Motor neuron (in vitro differentiated cells): Measurements from ENCODE around the gene OPN3. TPM values are rescaled to one million over a fixed set of nuclear protein-coding genes. Genes with fewer than 3 reads are reported as not detected.

Source experiments
- ATAC-seq, 8 experiments: fragments of 200-7000 bp; cut with Tn5 transposase; replicated peaks in 6 of 8; 2 replicates each; pipeline ENCODE4 v1.8.0; 2021; ENCODE audit warnings: mild to moderate bottlenecking in 8 of 8, moderate library complexity in 8 of 8
- H3K27ac ChIP-seq, 2 donors: fragments of 250-450 bp; sonication (Bioruptor Pico); 2 replicates each; pipeline ENCODE4 v1.9.0; 2021; ENCODE audit warnings: antibody characterized with exemption in 2 of 2, mild to moderate bottlenecking in 2 of 2, moderate library complexity in 1 of 2
- H3K4me1 ChIP-seq, 2 donors: fragments of 250-450 bp; sonication (Bioruptor Pico); replicated peaks in 1 of 2; 2 replicates each; pipeline ENCODE4 v1.6.1; 2021; ENCODE audit warnings: antibody characterized with exemption in 2 of 2, mild to moderate bottlenecking in 2 of 2, moderate library complexity in 1 of 2
- H3K4me3 ChIP-seq, 5 donors: fragments of 250-450 bp; sonication (Bioruptor Pico); 2 replicates each; pipeline ENCODE4 v1.9.0; 2021; ENCODE audit warnings: antibody characterized with exemption in 5 of 5, mild to moderate bottlenecking in 5 of 5, moderate library complexity in 4 of 5
- WGBS, 10 experiments: fragments of 450-650 bp; shearing (Covaris generic); methylation state at CpG; one replicate each; pipeline ENCODE4 v1.0.0; 2022; 5-methylcytosine and 5-hydroxymethylcytosine counted together
- in situ Hi-C, 9 experiments: fragments of 400-800 bp; cut with MboI; loops; one replicate each; pipeline ENCODE4 v1.15.0; 2021; ENCODE audit warnings: low sequenced_read_pairs in 9 of 9, low pct_unique_long_range_greater_than_20kb in 2 of 9; ENCODE audit not compliant: unreplicated experiment in 9 of 9
- total RNA-seq, 8 experiments: library from RNA; unstranded; fragments of 300-600 nt; gene quantifications; 2 replicates each; pipeline versions ENCODE4 v1.2.3 to v1.2.4, GENCODE V29; 2022

Gene OPN3
- total RNA-seq, 8 experiments from 2014 or later = 1.7 to 16.7 (median 7.1) TPM

- Histone ChIP-seq H3K27ac (no peak overlapping the region), H3K4me3 (no peak overlapping the region), H3K4me1 (no peaks in the 10 kb centered on the region)
- in situ Hi-C loops = no loop called here
- peak in 6 of 8 experiments; percentile 29 to 91 (median 62) for ATAC-seq
Observed at GRCh38 chr1:241591317-241591716, 48.9 kb downstream of the OPN3 start.

- Histone ChIP-seq H3K4me3 (no peak overlapping the region), H3K4me1 (no peaks in the 10 kb centered on the region), H3K27ac (no peak overlapping the region)
- in situ Hi-C loops = no loop called here
- 34 to 92% (median 76%) methylated on average over 2 to 4 of the region's 4 CpGs; no CpG with 5 or more reads in 1 of the 10 experiments for WGBS, 10 experiments
- peak in 2 of 8 experiments; percentile 39 to 54 for ATAC-seq
Observed at GRCh38 chr1:241590719-241591118, 49.5 kb downstream of the OPN3 start.

- Histone ChIP-seq H3K4me3 (no peak overlapping the region), H3K4me1 (no peaks in the 10 kb centered on the region), H3K27ac (no peak overlapping the region)
- in situ Hi-C loops = no loop called here
- no peak for ATAC-seq
- 43 to 100% (median 91%) methylated on average over 1 to 7 of the region's 7 CpGs; no CpG with 5 or more reads in 1 of the 10 experiments for WGBS, 10 experiments
Observed at GRCh38 chr1:241589521-241589920, 50.6 kb downstream of the OPN3 start.

GRCh38 chr1:241586905-241587512, 53.2 kb downstream of the OPN3 start:
- in situ Hi-C loops = no loop called here
- Histone ChIP-seq H3K4me1 (no peaks in the 10 kb centered on the region), H3K27ac (no peak overlapping the region), H3K4me3 (no peak overlapping the region)
- peak in 1 of 8 experiments; percentile 63 for ATAC-seq
- 20 to 93% (median 87%) methylated on average over 1 to 12 of the region's 14 CpGs; no CpG with 5 or more reads in 2 of the 10 experiments for WGBS, 10 experiments

- Histone ChIP-seq H3K4me3 (no peak overlapping the region), H3K4me1 (no peaks in the 10 kb centered on the region), H3K27ac (no peak overlapping the region)
- in situ Hi-C loops = no loop called here
- peak in 1 of 8 experiments; percentile 78 for ATAC-seq
- WGBS, 10 experiments = 89 to 100% (median 100%) methylated on average over 1 of the region's 1 CpG; no CpG with 5 or more reads in 4 of the 10 experiments
Observed at GRCh38 chr1:241582921-241583321, 57.2 kb downstream of the OPN3 start.

- H3K4me1 ChIP-seq = no peaks in the 10 kb centered on the region
- peak in 3 of 8 experiments; percentile 33 to 81 (median 38) for ATAC-seq
- in situ Hi-C loops = no loop called here
- no peak overlapping the region for H3K4me3 ChIP-seq
- 13 to 76% (median 68%) methylated on average over 1 to 4 of the region's 4 CpGs; no CpG with 5 or more reads in 4 of the 10 experiments for WGBS, 10 experiments
- no peak overlapping the region for H3K27ac ChIP-seq
Observed at GRCh38 chr1:241579434-241579833, 60.7 kb downstream of the OPN3 start.

- H3K27ac ChIP-seq = no peak overlapping the region
- ATAC-seq = no peak
- in situ Hi-C loops = no loop called here
- no peaks in the 10 kb centered on the region for H3K4me1 ChIP-seq
- no peak overlapping the region for H3K4me3 ChIP-seq
Observed at GRCh38 chr1:241574154-241574553, 66.0 kb downstream of the OPN3 start.

GRCh38 chr1:241569848-241570247, 70.3 kb downstream of the OPN3 start:
- no peaks in the 10 kb centered on the region for H3K4me1 ChIP-seq
- H3K4me3 ChIP-seq = no peak overlapping the region
- H3K27ac ChIP-seq = no peak overlapping the region
- 31 to 94% (median 76%) methylated on average over 2 of the region's 2 CpGs for WGBS, 10 experiments
- no peak for ATAC-seq
- in situ Hi-C loops = no loop called here

- H3K4me1 ChIP-seq = no peaks in the 10 kb centered on the region
- no peak overlapping the region for H3K4me3 ChIP-seq
- no peak overlapping the region for H3K27ac ChIP-seq
- WGBS, 10 experiments = 50 to 100% (median 81%) methylated on average over 1 to 3 of the region's 3 CpGs
- in situ Hi-C loops = no loop called here
- ATAC-seq = no peak
Observed at GRCh38 chr1:241560849-241561187, 79.4 kb downstream of the OPN3 start.

- Histone ChIP-seq H3K4me1 (no peaks in the 10 kb centered on the region), H3K27ac (no peak overlapping the region), H3K4me3 (no peak overlapping the region)
- no peak for ATAC-seq
- in situ Hi-C loops = no loop called here
- WGBS, 10 experiments = 26 to 96% (median 86%) methylated on average over 1 to 4 of the region's 4 CpGs
Observed at GRCh38 chr1:241560146-241560848, 79.9 kb downstream of the OPN3 start.

GRCh38 chr1:241557551-241558193, 82.5 kb downstream of the OPN3 start:
- WGBS, 10 experiments = 0 to 88% (median 67%) methylated on average over 1 to 5 of the region's 5 CpGs; no CpG with 5 or more reads in 1 of the 10 experiments
- H3K4me1 ChIP-seq = no peaks in the 10 kb centered on the region
- in situ Hi-C loops = no loop called here
- no peak for ATAC-seq
- H3K27ac ChIP-seq = no peak overlapping the region
- H3K4me3 ChIP-seq = no peak overlapping the region

- 5 to 100% (median 87%) methylated on average over 1 to 5 of the region's 5 CpGs for WGBS, 10 experiments
- Histone ChIP-seq H3K27ac (no peak overlapping the region), H3K4me3 (no peak overlapping the region), H3K4me1 (no peaks in the 10 kb centered on the region)
- peak in 1 of 8 experiments; percentile 42 for ATAC-seq
- in situ Hi-C loops = no loop called here
Observed at GRCh38 chr1:241557031-241557430, 83.1 kb downstream of the OPN3 start.

GRCh38 chr1:241555526-241555925, 84.6 kb downstream of the OPN3 start:
- no peaks in the 10 kb centered on the region for H3K4me1 ChIP-seq
- H3K4me3 ChIP-seq = no peak overlapping the region
- H3K27ac ChIP-seq = no peak overlapping the region
- no peak for ATAC-seq
- in situ Hi-C loops = no loop called here
- WGBS, 10 experiments = 77 to 97% (median 88%) methylated on average over 2 to 3 of the region's 3 CpGs; no CpG with 5 or more reads in 4 of the 10 experiments
